ENCODE results near the gene OLFML2A. TPM values are rescaled to one million over a fixed set of nuclear protein-coding genes. Genes with fewer than 3 reads are reported as not detected.

The OLFML2A gene
- total RNA-seq, 1 experiment from 2014 or later: 0.99 TPM

DNA sequence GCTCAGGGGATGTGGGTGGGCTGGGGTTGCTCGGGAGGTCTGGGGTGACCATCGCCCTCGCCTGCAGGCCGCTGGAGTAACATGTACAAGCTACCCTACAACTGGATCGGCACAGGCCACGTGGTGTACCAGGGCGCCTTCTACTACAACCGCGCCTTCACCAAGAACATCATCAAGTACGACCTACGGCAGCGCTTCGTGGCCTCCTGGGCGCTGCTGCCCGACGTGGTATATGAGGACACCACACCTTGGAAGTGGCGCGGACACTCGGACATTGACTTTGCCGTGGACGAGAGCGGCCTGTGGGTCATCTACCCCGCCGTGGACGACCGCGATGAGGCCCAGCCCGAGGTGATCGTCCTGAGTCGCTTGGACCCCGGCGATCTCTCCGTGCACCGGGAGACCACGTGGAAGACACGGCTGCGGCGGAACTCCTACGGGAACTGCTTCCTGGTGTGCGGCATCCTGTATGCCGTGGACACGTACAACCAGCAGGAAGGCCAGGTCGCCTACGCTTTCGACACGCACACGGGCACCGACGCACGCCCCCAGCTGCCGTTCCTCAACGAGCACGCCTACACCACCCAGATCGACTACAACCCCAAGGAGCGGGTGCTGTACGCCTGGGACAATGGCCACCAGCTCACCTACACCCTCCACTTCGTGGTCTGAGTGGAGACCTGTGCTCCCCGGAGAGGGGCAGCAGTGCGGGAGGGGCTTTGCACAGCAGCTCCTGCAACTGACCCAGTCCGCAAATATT is 33.0 kb downstream of the OLFML2A start:
- Mint-ChIP-seq H3K4me3 (ENCODE audit: low read depth, unreplicated experiment) (no peak overlapping the region), H3K9me3 (ENCODE audit: low read depth, unreplicated experiment) (no peaks in the 10 kb centered on the region), H3K4me1 (ENCODE audit: low read depth, unreplicated experiment) (peaks cover 25% of the 10 kb centered on the region), H3K27me3 (ENCODE audit: unreplicated experiment) (no peaks in the 10 kb centered on the region), H3K36me3 (ENCODE audit: insufficient read depth, unreplicated experiment) (no peaks in the 10 kb centered on the region), H3K27ac (ENCODE audit: unreplicated experiment) (no peak overlapping the region)
- DNase-seq: no peak
- CTCF ChIA-PET: no interaction called here
- BruUV-seq (replicated peaks): no TSS peak
- intact Hi-C loops (cut with micrococcal nuclease; ENCODE audit: unreplicated experiment): loop anchor here (5.0 kb wide), 1 partner anchor 42 kb away; the partner anchor contains the start of gene WDR38
- TF ChIP-seq, protein P1, sequence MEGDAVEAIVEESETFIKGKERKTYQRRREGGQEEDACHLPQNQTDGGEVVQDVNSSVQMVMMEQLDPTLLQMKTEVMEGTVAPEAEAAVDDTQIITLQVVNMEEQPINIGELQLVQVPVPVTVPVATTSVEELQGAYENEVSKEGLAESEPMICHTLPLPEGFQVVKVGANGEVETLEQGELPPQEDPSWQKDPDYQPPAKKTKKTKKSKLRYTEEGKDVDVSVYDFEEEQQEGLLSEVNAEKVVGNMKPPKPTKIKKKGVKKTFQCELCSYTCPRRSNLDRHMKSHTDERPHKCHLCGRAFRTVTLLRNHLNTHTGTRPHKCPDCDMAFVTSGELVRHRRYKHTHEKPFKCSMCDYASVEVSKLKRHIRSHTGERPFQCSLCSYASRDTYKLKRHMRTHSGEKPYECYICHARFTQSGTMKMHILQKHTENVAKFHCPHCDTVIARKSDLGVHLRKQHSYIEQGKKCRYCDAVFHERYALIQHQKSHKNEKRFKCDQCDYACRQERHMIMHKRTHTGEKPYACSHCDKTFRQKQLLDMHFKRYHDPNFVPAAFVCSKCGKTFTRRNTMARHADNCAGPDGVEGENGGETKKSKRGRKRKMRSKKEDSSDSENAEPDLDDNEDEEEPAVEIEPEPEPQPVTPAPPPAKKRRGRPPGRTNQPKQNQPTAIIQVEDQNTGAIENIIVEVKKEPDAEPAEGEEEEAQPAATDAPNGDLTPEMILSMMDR (IDR thresholded peaks at IDR 0.05; ENCODE audit: unreplicated experiment): no peak

DNA sequence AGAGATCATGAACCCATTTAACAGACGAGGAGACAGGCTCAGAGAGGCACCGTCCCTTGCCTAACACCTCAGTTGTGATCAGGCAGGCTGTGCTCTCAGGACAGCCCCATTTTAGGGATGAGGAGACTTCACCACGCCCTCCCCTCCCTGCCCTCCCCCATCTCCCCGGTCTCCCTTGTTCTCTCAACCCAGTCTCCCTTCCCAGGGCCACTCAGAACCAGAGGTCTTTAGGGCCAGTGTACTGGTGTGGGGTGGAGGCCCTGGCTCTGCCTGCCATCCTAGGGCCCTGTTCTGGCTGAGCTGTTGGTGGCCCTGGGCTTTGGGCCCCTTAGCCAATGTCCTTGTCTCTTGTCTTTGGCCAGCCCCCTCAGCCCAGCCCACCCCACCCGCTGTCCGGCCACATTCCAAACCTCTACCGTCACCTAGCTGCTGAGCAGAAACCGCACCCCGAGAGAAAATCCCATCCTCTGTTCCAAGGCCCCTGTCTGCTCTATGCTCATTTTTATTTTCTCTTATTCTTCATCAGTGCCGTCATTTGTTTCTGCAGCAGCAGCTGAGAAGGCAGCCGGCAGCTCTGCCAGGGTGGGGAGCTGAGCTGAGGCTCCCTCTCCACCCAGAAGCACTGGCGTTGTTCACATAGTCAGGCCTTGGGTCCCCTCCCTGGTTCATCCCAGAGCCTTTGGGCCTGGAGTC is 33.9 kb downstream of the OLFML2A start:
- H3K27me3 Mint-ChIP-seq (ENCODE audit: unreplicated experiment): no peaks in the 10 kb centered on the region
- no TSS peak for BruUV-seq (replicated peaks)

DNA sequence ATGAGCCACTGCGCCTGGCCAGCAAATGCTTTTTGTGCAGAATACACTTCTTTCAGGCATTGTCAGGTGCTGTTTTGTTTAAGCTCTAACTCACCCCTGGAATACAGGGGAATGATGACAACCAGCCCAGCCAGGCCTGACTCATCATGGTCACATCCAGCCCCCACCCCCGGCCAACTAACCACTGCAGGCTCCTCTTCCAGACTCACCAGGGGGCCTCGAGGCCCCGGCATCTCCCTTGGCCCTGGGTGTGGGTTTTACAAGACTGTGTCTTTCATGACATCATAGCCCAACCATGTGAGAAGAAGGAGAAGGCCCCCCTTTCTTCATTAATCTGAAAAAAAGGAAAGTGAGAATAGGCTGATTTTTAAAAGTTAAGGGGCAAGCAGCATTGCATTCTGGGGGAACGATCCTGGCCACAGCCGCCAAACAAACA is 35.5 kb downstream of the OLFML2A start:
- BruUV-seq (replicated peaks): no TSS peak
- CTCF ChIA-PET: interaction anchor here (0.8 kb wide), 1 partner anchor 48 kb away, joined by 3 read pairs; no protein-coding TSS in a partner anchor
- Mint-ChIP-seq H3K4me3 (ENCODE audit: low read depth, unreplicated experiment) (no peak overlapping the region), H3K27ac (ENCODE audit: unreplicated experiment) (no peak overlapping the region), H3K4me1 (ENCODE audit: low read depth, unreplicated experiment) (peaks cover 25% of the 10 kb centered on the region), H3K36me3 (ENCODE audit: insufficient read depth, unreplicated experiment) (no peaks in the 10 kb centered on the region), H3K27me3 (ENCODE audit: unreplicated experiment) (no peaks in the 10 kb centered on the region), H3K9me3 (ENCODE audit: low read depth, unreplicated experiment) (no peaks in the 10 kb centered on the region)
- intact Hi-C loops (cut with micrococcal nuclease; ENCODE audit: unreplicated experiment): loop anchor here (5.0 kb wide), 1 partner anchor 40 kb away; the partner anchor contains the start of gene WDR38
- TF ChIP-seq, protein P1 (IDR thresholded peaks at IDR 0.05; ENCODE audit: unreplicated experiment): no peak
- DNase-seq: peak; percentile 48

More for the DNA sequence above, 33.9 kb downstream of the OLFML2A start:
- no peaks in the 10 kb centered on the region for H3K36me3 Mint-ChIP-seq (ENCODE audit: insufficient read depth, unreplicated experiment)
- peak overlapping the region; percentile 64 for H3K27ac Mint-ChIP-seq (ENCODE audit: unreplicated experiment)
- TF ChIP-seq, protein P1 (IDR thresholded peaks at IDR 0.05; ENCODE audit: unreplicated experiment): no peak
- intact Hi-C loops (cut with micrococcal nuclease; ENCODE audit: unreplicated experiment): loop anchor here (5.0 kb wide), 1 partner anchor 41 kb away; the partner anchor contains the start of gene WDR38
- H3K4me1 Mint-ChIP-seq (ENCODE audit: low read depth, unreplicated experiment): peaks cover 25% of the 10 kb centered on the region
- DNase-seq: peak; percentile 64
- H3K4me3 Mint-ChIP-seq (ENCODE audit: low read depth, unreplicated experiment): no peak overlapping the region
- H3K9me3 Mint-ChIP-seq (ENCODE audit: low read depth, unreplicated experiment): no peaks in the 10 kb centered on the region
- CTCF ChIA-PET: interaction anchor here (0.6 to 1.1 kb wide), 5 partner anchors 9 to 1709 kb away, joined by 3 to 5 read pairs (median 4); no protein-coding TSS in a partner anchor

DNA sequence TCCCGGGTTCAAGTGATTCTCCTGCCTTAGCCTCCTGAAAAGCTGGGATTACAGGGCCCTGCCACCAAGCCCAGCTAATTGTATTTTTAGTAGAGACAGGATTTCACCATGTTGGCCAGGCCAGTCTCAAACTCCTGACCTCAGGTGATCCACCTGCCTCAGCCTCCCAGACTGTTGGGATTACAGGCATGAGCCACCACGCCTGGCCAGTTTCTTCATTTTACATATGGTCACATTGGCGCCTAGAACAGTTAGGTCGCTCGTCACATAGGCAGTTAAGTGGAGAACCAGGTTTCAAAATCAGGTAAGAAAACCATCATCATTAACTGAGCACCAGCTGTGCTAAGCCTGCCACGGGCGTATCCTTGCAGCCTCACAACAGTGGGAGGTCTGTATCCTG is 36.1 kb downstream of the OLFML2A start:
- TF ChIP-seq, protein P1 (IDR thresholded peaks at IDR 0.05; ENCODE audit: unreplicated experiment): no peak
- no peaks in the 10 kb centered on the region for H3K36me3 Mint-ChIP-seq (ENCODE audit: insufficient read depth, unreplicated experiment)
- no peak overlapping the region for H3K27ac Mint-ChIP-seq (ENCODE audit: unreplicated experiment)
- peaks cover 25% of the 10 kb centered on the region for H3K4me1 Mint-ChIP-seq (ENCODE audit: low read depth, unreplicated experiment)
- no peak for DNase-seq
- no peaks in the 10 kb centered on the region for H3K27me3 Mint-ChIP-seq (ENCODE audit: unreplicated experiment)
- no peaks in the 10 kb centered on the region for H3K9me3 Mint-ChIP-seq (ENCODE audit: low read depth, unreplicated experiment)
- intact Hi-C loops (cut with micrococcal nuclease; ENCODE audit: unreplicated experiment): loop anchor here (5.0 kb wide), 1 partner anchor 39 kb away; the partner anchor contains the start of gene WDR38
- BruUV-seq (replicated peaks): no TSS peak
- CTCF ChIA-PET: no interaction called here
- no peak overlapping the region for H3K4me3 Mint-ChIP-seq (ENCODE audit: low read depth, unreplicated experiment)

Measured in Calu3 (cell line).